NCI-H774 (cell line): Measurements from ENCODE around the gene CRYGD.

ENCODE experiments used
- DNase-seq: peaks from one replicate; lab custom pipeline; 2025; lab: John Stamatoyannopoulos, UW

CRYGD gene

DNA sequence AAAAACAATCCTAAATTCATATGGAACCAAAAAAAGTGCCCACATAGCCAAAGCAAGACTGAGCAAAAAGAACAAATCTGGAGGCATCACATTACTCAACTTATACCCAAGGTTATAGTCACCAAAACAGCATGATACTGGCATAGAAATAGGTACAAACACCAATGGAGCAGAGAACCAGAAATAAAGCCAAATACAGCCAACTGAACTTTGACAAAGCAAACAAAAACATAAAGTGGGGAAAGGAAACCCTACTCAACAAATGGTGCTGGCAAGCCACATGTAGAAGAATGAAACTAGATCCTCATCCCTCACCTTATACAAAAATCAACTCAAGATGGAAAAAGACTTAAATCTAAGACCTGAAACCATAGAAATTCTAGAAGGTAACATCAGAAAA, 40.5 kb downstream of the CRYGD start:
- DNase-seq = no peak

DNA sequence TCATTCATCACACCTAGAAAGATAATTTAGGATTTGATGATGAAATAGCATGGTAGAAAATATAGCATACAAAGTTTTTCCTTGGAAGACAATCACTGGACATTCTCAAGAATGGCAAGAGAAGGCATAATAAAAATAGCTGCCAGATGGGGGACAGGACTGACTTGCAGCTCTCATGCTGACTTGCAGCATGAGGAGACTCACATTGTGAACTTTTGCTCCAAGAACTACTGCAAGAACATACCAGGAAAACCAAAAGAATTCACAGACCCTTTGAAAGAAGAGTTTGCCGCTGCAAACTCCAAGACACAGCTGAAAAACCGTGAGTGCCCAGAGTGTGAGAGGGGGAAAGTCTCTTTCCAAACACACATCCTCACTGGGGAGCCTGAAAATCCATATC, 47.0 kb downstream of the CRYGD start:
- no peak for DNase-seq

DNA sequence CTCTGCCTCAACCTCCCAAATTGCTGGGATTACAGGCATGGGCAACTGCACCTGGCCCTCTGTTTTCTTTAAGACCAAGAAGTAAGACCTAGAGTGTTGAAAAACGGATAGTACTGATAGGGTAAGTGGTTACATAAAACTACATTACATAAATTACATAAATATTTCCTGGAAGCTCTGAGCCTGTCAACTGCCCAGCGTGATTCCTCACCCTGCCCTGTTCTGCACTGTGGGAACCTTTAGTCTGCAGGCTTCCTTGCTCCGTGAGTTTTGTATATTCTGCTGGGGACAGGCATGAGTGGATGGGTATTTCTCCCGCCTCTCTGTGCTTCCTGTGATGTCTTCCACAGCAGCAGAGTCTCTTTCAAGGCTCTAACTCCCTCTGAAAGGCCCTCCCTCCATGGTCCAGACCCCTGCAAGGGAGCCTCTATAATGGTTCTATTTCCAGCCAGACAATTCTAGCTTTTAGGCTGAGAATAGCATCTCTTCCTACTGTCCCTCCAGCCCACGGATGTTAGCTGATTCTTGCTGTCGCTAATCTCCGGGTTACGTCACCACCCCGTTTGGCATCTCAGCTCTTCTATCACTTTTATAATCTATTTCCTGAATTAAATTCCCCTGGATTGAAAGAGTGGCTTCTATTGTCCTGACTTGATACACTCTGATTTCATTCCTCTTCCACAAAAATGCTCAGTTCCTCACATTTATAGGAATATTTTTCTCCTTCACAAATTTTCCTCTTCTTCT, 49.5 kb downstream of the CRYGD start:
- no peak for DNase-seq

DNA sequence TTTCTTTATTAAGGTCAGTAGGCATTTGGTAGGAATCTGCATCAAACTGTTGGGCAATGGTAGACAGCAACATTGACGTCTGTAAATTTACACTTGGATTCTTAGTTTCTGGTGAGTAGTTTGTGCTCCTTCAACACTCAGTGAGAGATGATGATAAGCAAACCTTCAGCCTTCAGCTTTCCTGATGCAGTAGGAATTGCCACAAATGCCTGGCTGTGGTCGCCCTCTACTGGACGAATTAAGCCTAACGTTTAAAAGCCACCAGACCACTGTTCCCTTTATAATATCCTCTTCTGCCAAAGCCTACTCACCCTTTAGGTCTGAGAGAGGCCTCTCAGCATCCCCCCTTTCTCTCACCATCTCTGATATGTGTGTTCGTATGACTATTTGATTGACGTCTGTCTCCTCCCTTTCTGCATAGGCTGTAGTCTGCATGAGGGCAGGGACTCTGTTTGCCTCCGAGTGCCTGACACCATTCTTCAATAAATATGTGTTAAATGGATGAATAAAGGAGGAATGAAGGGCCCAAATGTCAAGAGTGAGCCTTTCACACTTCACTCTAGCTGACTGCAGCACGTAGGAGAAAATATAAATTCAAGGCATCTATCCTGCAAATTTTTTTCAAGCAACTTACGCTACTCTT, 52.0 kb downstream of the CRYGD start:
- peak; percentile 3 for DNase-seq
